Activated T-cell treated with anti-CD3 and anti-CD28 coated beads, Interleukin-2, amount 50 U/mL, for 4 hours (primary cell): ENCODE measurements around the gene ULBP3. TPM values are rescaled to one million over a fixed set of nuclear protein-coding genes. Genes with fewer than 3 reads are reported as not detected.

Source experiments
- ATAC-seq, 2 donors: fragments of 200-7000 bp; cut with Tn5 transposase; one replicate each; pipeline ENCODE4 v1.10.0; 2021
- DNase-seq: peaks from one replicate; pipeline ENCODE4 v3.0.0-alpha.2; 2020
- H3K27me3 Mint-ChIP-seq: one replicate; pipeline ENCODE4 v1.8.0; 2021; ENCODE audit warnings: low read depth, mixed read lengths
- H3K36me3 Mint-ChIP-seq: one replicate; pipeline ENCODE4 v1.8.0; 2022; ENCODE audit warnings: mixed read lengths; ENCODE audit not compliant: insufficient read depth
- H3K4me1 Mint-ChIP-seq: one replicate; pipeline ENCODE4 v1.8.0; 2021; ENCODE audit warnings: low read depth, mixed read lengths
- H3K4me3 Mint-ChIP-seq: one replicate; pipeline ENCODE4 v1.8.0; 2021; ENCODE audit warnings: mild to moderate bottlenecking, moderate library complexity, mixed read lengths
- H3K9me3 Mint-ChIP-seq: one replicate; pipeline ENCODE4 v1.8.0; 2021; ENCODE audit warnings: mixed read lengths
- total RNA-seq, 3 donors: library from RNA; stranded (reverse); gene quantifications; one replicate each; pipeline ENCODE4 v1.2.1, GENCODE V29; 2021

Gene ULBP3
- total RNA-seq, 3 donors from 2014 or later = 0.40 to 1.1 (median 0.63) TPM

DNA sequence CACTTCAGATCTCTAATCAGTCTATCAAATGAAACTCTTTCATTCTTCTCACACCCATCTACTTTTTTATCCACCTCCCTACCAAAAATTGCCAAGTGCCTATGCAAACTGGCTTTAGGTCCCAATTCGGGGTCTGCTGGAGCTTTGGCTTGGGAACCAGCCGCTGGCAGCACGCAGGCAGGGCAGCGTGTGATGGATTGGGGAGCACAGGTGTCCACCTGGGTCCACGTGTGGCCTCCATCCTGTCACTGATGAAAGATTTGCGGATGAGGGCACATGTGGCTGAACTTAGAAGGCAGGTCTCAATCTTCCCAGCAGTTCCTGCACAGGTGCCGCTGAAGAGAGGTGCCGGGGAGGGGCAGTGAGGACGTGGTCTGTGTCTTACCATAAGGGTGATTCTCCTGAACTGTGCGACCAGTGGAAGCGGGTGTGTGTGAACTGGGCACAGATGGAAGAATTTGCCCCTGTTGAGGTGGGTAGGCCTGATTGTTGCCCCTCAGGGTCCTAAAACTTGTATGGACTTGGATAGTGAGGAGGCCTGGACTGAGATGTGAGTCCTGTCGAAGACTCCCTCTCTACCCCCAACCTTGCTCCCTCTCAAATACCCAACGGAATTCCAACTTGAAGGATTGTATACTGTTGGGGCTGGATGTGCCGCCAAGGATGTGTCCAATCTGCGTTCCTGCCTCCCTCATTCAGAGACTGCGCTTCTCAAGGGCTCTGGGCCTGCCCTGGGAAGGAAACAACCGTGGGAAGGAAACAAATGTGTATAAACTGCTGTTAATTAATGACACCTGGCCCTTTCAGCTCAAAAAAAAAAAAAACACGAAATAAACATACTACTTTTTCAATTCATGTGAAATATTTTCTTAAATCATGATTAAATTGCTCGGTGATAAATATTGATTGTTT is 25.2 kb downstream of the ULBP3 start:
- no peak overlapping the region for H3K4me3 Mint-ChIP-seq
- H3K4me1 Mint-ChIP-seq = no peaks in the 10 kb centered on the region
- no peaks in the 10 kb centered on the region for H3K9me3 Mint-ChIP-seq
- H3K27me3 Mint-ChIP-seq = peaks cover 67% of the 10 kb centered on the region
- H3K36me3 Mint-ChIP-seq = no peaks in the 10 kb centered on the region
- ATAC-seq = no peak
- no peak for DNase-seq

DNA sequence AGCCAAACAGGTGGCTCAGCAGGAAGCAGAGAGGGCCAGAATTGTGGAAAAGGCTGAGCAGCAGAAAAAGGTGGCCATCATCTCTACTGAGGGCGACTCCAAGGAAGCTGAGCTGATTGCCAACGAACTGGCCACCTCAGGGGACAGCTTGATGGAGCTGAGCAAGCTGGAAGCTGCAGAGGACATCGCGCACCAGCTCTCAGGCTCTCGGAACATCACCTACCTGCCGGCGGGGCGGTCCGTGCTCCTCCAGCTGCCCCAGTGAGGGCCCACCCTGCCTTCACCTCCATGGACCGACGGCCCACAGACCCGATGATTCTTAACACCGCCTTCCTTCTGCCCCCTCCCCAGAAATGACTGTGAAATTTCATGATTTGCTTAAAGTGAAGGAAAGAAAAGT is 25.8 kb downstream of the ULBP3 start:
- DNase-seq (no peak), ATAC-seq (no peak)
- no peaks in the 10 kb centered on the region for H3K36me3 Mint-ChIP-seq
- H3K9me3 Mint-ChIP-seq = no peaks in the 10 kb centered on the region
- peaks cover 70% of the 10 kb centered on the region for H3K27me3 Mint-ChIP-seq
- H3K4me1 Mint-ChIP-seq = peaks cover 3% of the 10 kb centered on the region
- H3K4me3 Mint-ChIP-seq = no peak overlapping the region

DNA sequence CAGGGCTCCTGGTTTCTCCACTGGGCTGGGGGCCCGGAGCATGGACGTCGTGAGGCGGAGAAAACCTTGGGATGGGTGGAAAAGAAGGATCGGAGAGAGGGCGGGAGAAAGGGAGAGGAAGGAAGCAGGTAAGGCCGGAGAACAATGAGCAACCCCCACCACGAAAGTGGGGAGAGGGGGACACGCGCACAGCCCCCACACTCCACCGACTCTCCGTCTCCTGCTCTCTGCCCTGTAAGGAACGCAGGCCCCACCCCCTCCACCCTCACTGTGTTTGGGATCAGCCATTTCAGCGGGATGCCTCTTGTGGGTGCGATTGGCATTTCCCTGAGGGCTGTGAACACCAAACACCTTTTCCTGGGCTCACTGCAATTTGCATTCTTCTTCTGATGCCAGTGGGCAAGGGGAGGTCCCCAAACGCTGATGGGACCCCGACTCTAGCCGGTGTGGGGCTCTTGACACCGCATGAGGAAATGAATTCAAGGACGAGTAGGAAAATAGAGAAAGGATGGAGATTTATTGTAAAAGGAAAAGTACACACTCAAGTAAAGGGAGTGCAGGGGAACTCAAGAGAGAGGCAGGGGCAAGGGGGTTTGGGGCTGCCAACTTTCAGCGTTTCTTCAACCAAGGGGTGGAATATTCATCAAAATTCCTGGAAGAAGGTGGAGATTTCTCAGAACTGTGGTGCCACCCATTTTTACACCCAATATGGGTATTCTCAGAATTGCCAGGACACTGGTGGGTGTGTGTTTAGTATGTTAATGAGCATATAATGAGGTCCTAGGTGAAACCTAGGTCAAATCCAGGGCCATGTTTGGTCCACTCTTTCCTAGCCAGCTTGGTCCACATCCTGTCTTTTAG is 30.5 kb downstream of the ULBP3 start:
- H3K9me3 Mint-ChIP-seq = no peaks in the 10 kb centered on the region
- H3K4me1 Mint-ChIP-seq = peaks cover 13% of the 10 kb centered on the region
- no peaks in the 10 kb centered on the region for H3K36me3 Mint-ChIP-seq
- H3K4me3 Mint-ChIP-seq = no peak overlapping the region
- peaks cover 89% of the 10 kb centered on the region for H3K27me3 Mint-ChIP-seq
- no peak for DNase-seq
- ATAC-seq = no peak

- DNase-seq (no peak), ATAC-seq (peak; percentile 58 to 59)
- Mint-ChIP-seq H3K9me3 (no peaks in the 10 kb centered on the region), H3K4me1 (peaks cover 13% of the 10 kb centered on the region), H3K4me3 (peak overlapping the region; percentile 58), H3K27me3 (peaks cover 92% of the 10 kb centered on the region), H3K36me3 (no peaks in the 10 kb centered on the region)
These were observed 31.3 kb downstream of the ULBP3 start for GRCh38 chr6:150037526-150038201.

GRCh38 chr6:150036081-150036480 is 32.8 kb downstream of the ULBP3 start:
- Mint-ChIP-seq H3K9me3 (no peaks in the 10 kb centered on the region), H3K4me1 (peaks cover 13% of the 10 kb centered on the region), H3K4me3 (no peak overlapping the region), H3K36me3 (no peaks in the 10 kb centered on the region), H3K27me3 (peaks cover 77% of the 10 kb centered on the region)
- no peak for DNase-seq
- no peak for ATAC-seq

DNA sequence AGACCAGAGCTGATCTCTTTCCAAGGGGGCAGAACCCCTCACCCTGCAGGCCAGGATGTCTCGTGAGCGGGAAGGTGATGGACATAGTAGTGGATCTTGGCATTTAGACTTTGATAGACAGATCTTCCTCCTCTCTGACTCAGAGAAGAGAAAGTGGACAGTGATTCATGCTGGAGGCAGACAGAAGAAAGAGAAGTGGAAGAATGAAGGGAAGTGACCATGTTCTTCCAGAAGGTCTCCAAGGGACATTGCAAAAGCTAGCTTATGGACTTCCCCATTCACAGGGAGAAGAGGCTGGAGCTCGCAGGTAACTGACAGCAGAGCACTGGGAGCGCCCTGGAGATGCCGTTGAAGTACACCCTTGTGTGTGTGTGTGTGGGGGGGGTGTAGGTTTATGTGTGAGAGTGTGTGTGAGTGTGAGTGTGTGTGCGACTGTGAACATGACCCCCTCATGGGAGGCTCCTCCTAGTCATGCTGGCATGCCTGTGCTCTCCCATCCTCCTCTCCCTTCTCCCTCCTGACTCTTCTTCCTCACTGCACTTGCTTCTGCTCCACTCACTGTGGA is 35.6 kb downstream of the ULBP3 start:
- H3K36me3 Mint-ChIP-seq = no peaks in the 10 kb centered on the region

DNA sequence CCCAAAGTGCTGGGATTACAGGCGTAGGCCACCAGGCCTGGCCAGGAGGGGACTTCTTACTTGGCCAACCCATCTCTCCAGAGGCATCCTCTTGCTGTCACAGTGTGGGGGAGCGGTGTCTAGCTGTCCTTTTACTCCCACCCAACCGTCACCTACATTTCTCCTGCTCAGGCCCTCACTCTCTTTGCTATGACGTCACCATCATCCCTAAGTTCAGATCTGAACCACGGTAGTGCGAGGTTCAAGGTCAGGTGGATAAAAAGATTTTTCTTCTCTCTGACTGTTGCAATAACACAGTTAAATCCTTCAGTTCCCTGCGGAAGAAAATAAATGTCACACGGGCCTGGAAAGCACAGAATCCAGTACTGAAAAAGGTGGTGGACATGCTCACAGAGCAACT is 36.3 kb downstream of the ULBP3 start:
- Mint-ChIP-seq H3K27me3 (peaks cover 54% of the 10 kb centered on the region), H3K4me3 (no peak overlapping the region), H3K36me3 (no peaks in the 10 kb centered on the region), H3K4me1 (peaks cover 8% of the 10 kb centered on the region), H3K9me3 (no peaks in the 10 kb centered on the region)
- ATAC-seq (no peak), DNase-seq (no peak)

More for the DNA sequence above, 35.6 kb downstream of the ULBP3 start:
- Mint-ChIP-seq H3K4me1 (peaks cover 9% of the 10 kb centered on the region), H3K4me3 (no peak overlapping the region), H3K27me3 (peaks cover 54% of the 10 kb centered on the region), H3K9me3 (no peaks in the 10 kb centered on the region)
- DNase-seq = no peak
- no peak for ATAC-seq

DNA sequence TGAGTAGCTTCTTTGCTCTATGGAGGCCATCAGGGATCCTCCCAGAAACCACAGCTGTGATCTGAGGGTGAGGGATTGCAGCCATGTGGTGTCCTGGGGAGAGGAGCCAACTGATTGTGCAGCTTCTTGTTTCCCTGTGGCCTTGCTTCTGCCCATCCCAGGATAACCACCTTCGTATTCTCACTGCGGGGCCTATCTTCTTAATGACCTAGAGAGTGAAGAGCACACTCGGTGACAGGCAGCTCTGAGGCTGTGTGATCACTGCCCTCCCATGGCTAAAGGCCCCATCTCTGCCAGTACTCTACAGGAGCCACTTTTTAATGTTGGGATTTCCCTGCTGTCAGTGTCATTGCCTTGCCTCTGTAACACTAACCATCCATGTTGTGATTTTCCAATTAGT is 38.3 kb downstream of the ULBP3 start:
- Mint-ChIP-seq H3K4me3 (no peak overlapping the region), H3K9me3 (no peaks in the 10 kb centered on the region), H3K27me3 (peaks cover 53% of the 10 kb centered on the region), H3K4me1 (peaks cover under 1% of the 10 kb centered on the region), H3K36me3 (no peaks in the 10 kb centered on the region)
- ATAC-seq (no peak), DNase-seq (no peak)

- Mint-ChIP-seq H3K9me3 (no peaks in the 10 kb centered on the region), H3K27me3 (peaks cover 52% of the 10 kb centered on the region), H3K4me1 (peaks cover 6% of the 10 kb centered on the region), H3K4me3 (no peak overlapping the region), H3K36me3 (no peaks in the 10 kb centered on the region)
- DNase-seq (no peak), ATAC-seq (no peak)
These were observed 39.2 kb downstream of the ULBP3 start for GRCh38 chr6:150029749-150030148.

DNA sequence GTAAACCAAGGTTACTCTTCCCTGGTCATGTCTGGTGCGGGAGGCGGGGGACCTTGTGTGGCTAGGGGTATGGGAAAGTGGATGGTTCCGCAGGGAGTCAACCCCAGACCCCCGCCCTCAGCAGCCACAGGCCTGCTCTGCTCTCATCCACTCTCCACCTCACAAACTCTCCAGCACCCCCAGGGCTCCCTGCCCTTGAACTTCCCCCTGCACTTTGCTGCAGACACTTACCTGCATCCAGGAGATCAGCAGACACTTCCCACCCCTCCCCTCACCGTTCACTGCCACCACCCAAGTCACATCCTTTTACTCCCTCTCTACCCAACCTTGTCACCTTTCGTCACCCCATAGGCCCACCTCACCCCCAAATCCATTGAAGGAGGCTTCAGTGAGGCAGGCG is 39.6 kb downstream of the ULBP3 start:
- no peaks in the 10 kb centered on the region for H3K9me3 Mint-ChIP-seq
- no peak for ATAC-seq
- H3K4me1 Mint-ChIP-seq = peaks cover 6% of the 10 kb centered on the region
- no peaks in the 10 kb centered on the region for H3K36me3 Mint-ChIP-seq
- H3K27me3 Mint-ChIP-seq = peaks cover 53% of the 10 kb centered on the region
- no peak for DNase-seq
- no peak overlapping the region for H3K4me3 Mint-ChIP-seq

DNA sequence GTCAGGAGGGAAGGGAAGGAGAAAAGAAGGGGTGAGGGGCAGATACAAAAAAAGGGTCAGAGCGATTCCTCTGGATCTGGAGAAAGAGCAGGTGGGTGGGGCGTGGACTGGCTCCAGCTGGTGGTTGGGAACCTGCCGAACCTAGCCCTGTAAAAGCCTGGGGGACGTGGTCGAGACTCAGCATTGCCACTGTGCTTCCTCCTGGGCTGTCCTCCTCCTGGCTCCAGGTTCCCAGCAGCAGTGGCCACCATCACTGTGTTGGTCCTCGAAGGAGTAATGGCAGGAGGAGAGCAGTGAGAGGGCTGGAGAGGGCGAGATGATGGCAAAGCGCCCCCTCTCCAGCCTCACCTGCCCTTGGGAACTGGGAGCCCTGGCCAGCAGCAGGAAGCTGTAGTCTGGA is 40.1 kb downstream of the ULBP3 start:
- DNase-seq (no peak), ATAC-seq (no peak)
- no peaks in the 10 kb centered on the region for H3K36me3 Mint-ChIP-seq
- H3K27me3 Mint-ChIP-seq = peaks cover 54% of the 10 kb centered on the region
- H3K9me3 Mint-ChIP-seq = no peaks in the 10 kb centered on the region
- H3K4me3 Mint-ChIP-seq = no peak overlapping the region
- peaks cover 6% of the 10 kb centered on the region for H3K4me1 Mint-ChIP-seq

- no peak for ATAC-seq
- peaks cover 48% of the 10 kb centered on the region for H3K27me3 Mint-ChIP-seq
- H3K4me3 Mint-ChIP-seq = no peak overlapping the region
These were observed 40.9 kb downstream of the ULBP3 start for GRCh38 chr6:150027806-150028565.

DNA sequence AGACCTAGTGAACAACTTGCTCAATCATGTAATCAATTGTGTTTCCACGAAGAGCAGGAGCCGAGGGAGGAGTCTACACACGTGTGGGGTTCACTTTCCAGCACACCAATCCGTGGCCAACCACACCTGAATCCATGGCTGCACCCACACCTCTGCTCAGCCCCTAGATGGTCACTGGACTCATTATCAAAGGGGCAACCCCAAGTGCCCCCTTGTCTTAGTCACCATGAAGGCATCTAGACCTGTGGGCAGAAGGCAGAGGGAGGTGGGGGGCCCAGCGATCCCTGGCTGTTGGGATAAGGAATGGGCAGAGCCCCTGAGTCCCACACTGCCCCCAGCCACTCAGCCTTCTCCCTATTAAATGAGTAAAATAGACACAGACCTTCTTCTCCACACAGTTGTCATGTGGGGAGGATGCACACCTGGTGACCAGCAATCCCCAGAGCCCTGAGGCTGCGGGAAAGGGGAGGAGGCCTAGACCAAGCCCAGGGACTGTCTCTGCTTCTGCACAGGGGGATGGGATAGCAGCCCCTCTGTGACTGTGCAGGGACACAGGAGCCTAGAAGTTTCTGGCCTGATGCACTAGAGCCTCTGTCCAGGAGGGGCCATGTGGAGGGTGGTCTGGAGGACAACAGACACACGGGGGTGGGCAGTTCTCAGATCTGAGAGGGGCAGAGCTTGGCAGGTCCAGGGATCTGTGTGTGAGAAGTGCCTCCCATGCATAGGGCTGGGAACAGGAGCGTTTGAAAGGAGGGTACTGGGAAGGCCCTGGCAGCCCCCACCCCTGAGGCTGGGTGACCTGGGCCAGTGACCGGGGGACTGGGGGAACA is 41.7 kb downstream of the ULBP3 start:
- no peaks in the 10 kb centered on the region for H3K36me3 Mint-ChIP-seq
- no peak overlapping the region for H3K4me3 Mint-ChIP-seq
- H3K9me3 Mint-ChIP-seq = no peaks in the 10 kb centered on the region
- no peak for ATAC-seq
- H3K27me3 Mint-ChIP-seq = peaks cover 46% of the 10 kb centered on the region
- DNase-seq = no peak
- peaks cover 6% of the 10 kb centered on the region for H3K4me1 Mint-ChIP-seq

More at GRCh38 chr6:150027806-150028565, 40.9 kb downstream of the ULBP3 start:
- H3K36me3 Mint-ChIP-seq = no peaks in the 10 kb centered on the region
- H3K4me1 Mint-ChIP-seq = peaks cover 6% of the 10 kb centered on the region
- no peak for DNase-seq
- no peaks in the 10 kb centered on the region for H3K9me3 Mint-ChIP-seq
